HuH-7.5 (cell line): ENCODE data around the gene CTR9.
"Not testable (repeated sequence)": the region's sequence is repeated elsewhere in the genome, so short reads cannot be mapped to it uniquely, and the experiment has no call there.

Experiments used
- DNase-seq: peaks from one replicate; pipeline ENCODE4 v3.0.0; 2011; ENCODE audit warnings: low spot score

CTR9 gene

DNA sequence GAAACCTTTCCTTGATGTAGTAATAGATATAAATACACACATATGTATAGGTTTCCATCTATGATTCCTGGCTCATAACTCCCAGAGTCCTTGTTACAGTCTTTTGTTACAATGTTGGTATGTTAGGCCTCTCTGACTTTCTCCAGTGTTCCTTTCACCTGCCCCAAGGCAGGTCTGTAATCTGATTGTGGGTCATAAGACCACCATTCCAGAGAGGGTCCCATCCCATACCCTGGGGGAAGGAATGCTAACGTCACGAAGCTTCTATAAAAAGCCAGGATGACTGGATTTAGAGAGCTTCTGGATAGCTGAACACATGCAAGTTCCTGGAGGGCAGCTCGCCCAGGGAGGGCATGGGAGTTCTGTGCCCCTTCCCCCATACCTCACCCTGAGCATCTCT, 71.4 kb downstream of the CTR9 start:
- DNase-seq = not testable (repeated sequence)

DNA sequence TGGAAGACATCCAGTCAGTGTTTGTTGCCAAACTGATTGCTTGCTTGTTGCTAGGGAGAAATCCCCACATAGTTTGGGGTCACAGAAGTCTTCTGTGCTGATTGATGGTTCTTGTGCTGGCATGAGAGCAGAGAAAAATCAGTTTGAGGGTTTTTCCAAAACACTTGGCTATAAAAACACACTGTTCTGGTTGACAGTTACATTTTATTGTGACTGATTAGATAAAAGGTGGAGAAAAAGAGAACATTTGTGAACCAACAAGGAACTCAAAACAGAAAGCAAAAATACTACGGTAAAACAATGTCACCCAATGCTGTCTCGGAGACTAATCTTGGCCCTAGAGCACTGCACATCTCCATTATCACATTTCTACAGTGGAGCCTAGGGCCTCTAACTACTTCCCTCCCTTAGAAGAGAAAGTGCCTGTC, 72.1 kb downstream of the CTR9 start:
- no peak for DNase-seq

DNA sequence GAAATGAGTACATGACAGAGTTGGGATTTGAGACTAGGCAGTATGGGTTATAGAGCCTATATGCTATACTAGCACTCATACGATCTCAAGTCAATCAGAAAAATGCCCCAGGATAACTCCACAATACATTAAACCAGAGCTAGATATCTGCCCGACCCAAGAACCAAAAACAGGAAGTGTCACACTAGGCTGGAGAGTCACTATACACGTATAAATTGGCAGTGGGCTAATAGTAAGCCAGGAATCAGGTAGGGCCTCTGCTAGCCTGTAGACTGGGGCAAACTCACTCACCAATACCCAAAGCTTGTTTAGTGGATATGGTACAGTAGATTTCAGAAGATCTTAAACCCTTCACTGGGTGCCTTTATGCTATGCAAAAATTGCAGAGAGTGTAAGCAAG, 73.8 kb downstream of the CTR9 start:
- no peak for DNase-seq

DNA sequence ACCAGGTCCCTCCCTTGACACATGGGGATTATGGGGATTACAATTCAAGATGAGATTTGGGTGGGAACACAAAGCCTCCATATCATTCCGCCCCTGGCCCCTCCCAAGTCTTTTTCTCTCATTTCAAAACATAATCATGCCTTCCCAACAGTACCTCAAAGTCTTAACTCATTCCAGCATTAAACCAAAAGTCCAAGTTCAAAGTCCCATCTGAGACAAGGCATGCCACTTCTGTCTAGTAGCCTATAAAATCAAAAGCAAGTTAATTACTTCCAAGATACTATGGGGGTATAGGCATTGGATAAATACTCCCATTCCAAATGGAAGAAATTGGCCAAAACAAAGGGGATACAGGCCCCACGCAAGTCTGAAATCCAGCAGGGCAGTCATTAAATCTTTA, 77.4 kb downstream of the CTR9 start:
- no peak for DNase-seq

DNA sequence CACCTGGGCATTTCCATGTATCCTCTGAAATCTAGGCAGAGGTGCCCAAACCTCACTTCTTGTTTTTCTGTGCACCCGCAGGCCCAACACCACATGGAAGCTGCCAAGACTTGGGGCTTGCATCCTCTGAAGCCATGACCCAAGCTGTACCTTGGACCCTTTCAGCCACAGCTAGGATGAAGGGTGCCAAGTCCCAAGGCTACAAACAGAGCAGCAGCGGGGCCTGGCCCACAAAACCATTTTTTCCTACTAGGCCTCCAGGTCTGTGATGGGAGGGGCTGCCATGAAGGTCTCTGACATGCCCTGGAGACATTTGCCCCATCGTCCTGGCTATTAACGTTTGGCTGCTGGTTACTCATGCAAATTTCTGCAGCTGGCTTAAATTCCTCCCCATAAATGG, 78.1 kb downstream of the CTR9 start:
- DNase-seq = no peak
